Measurements from ENCODE around the gene URI1. TPM values are rescaled to one million over a fixed set of nuclear protein-coding genes. Genes with fewer than 3 reads are reported as not detected.

URI1 gene
- total and polyA plus RNA-seq, 5 experiments from 2014 or later = 17.3 to 98.4 (median 41.7) TPM

GRCh38 chr19:30053558-30053957 is 111.5 kb downstream of the URI1 start:
- ATAC-seq (no peak), DNase-seq (no peak)
- POLR2A ChIA-PET = no interaction called here
- H3K9me3 Mint-ChIP-seq = no peaks in the 10 kb centered on the region
- H3K36me3 Mint-ChIP-seq = no peaks in the 10 kb centered on the region
- peaks cover 3 to 8% (median 6%) of the 10 kb centered on the region in 4 donors for H3K4me1 Mint-ChIP-seq
- no peaks in the 10 kb centered on the region for H3K27me3 Mint-ChIP-seq
- peak overlapping the region in 2 of 10 donors; percentile 43 to 84 for H3K27ac Mint-ChIP-seq
- H3K4me3 Mint-ChIP-seq = no peak overlapping the region

DNA sequence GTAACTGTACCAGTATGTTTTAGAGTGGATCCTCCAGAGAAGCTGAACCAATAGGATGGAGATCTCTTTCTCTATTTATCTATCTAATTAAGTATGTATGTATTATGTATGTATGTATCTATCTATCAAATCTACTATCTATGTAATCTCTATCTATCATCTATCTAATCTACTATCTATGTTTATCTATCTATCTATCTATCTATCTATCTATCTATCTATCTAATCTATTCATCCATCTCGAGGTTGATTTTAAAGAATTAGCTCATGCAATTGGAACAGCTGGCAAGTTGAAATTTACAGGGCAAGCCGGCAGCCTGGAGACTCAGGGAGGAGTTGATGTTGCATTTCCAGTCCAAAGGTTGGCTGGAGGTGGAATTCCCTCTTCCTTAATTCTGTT is 112.2 kb downstream of the URI1 start:
- ATAC-seq (no peak), DNase-seq (no peak)
- Mint-ChIP-seq H3K9me3 (no peaks in the 10 kb centered on the region), H3K27me3 (no peaks in the 10 kb centered on the region), H3K4me1 (peaks cover 3 to 8% (median 6%) of the 10 kb centered on the region in 4 donors), H3K4me3 (no peak overlapping the region), H3K27ac (no peak overlapping the region), H3K36me3 (no peaks in the 10 kb centered on the region)
- POLR2A ChIA-PET = no interaction called here

DNA sequence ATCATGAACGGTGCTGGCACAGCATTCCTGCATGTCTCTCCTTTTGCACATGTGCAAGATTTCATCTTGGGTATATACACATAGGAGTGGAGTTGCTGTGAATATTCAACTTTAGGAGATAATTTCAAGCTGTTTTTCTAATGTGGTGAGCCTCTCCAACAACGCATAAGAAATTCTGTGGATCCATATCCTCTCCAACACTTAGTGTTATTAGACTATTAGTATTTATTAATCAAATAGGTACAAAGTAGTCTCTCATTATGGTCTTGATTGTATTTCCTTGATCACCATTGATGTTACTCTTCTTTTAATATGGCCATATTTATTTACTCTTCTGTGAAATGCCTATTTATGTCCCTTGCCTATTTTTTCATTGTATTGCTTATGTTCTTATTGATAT is 114.5 kb downstream of the URI1 start:
- Mint-ChIP-seq H3K9me3 (no peaks in the 10 kb centered on the region), H3K4me3 (no peak overlapping the region), H3K4me1 (peaks cover under 1 to 7% (median 3%) of the 10 kb centered on the region in 4 donors), H3K27me3 (no peaks in the 10 kb centered on the region), H3K36me3 (no peaks in the 10 kb centered on the region), H3K27ac (no peak overlapping the region)
- DNase-seq = no peak
- POLR2A ChIA-PET = no interaction called here
- no peak for ATAC-seq

DNA sequence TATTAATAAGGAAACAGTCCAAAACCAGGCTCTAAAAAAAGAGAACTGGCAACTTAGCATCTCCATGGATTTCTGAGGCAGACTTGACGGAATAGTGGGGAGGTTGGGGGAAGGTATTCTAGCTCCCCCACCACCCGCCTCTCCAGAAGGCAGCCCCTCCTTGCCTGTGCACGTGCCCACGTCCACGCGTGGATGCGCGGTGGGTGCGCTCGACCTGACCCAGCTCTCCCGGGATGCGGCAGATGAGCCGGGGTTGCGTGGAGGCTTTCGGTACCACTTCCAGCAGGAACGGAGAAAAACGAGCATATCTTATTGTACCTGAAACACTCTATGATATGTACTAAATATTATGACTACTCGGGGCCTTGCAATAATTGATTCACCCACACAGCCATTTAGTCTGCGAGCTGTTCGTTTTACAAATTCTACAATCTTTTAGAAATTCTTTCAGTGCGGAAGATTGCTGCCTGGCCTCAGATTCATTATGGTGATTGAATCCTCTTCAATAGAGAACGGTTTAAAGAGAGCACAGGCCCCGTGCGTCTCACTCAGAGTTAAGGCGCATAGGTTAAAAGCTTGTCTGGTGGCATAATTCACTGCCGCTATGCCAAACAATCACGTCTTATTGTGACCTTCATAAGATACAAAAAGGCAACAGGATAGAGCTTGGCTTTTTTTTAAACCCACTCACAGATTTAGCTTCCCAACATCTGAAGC is 117.9 kb downstream of the URI1 start:
- POLR2A ChIA-PET = no interaction called here
- Mint-ChIP-seq H3K4me1 (no peaks in the 10 kb centered on the region), H3K9me3 (no peaks in the 10 kb centered on the region), H3K27me3 (no peaks in the 10 kb centered on the region), H3K4me3 (no peak overlapping the region), H3K36me3 (no peaks in the 10 kb centered on the region), H3K27ac (no peak overlapping the region)
- ATAC-seq (no peak), DNase-seq (no peak)

DNA sequence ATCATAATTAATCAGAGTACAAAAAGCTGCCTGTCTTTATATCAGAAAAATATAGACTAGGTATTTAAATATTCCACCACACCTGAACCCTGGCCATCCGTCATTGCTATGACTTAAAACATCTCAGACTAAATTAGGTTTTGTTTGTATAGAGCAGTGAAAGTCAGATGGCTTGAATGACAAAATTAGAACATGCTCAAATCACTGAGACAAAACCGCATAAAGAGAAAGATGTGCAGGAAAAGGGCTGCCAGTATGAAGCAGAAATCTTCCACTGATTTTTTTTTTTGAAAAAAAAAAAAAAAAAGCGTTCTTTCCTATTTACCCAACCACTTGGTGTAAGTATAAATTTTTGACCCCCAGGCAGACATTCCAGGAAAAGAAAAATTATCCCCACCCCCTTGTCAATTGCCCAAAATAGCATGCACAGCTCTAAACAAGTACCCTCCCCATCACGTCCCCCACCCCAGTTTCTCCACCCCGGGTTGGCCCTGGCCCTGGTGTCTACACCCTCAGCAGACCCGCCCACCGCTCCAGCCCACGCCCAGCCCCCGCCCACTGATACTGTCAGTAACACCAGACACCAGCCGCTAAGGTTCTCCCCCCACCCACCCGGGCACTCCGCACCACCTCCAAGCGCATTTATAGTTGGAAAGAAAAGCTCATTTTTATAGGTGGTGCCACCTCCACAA is 118.6 kb downstream of the URI1 start:
- POLR2A ChIA-PET = no interaction called here
- ATAC-seq (no peak), DNase-seq (no peak)
- Mint-ChIP-seq H3K9me3 (no peaks in the 10 kb centered on the region), H3K4me3 (no peak overlapping the region), H3K36me3 (no peaks in the 10 kb centered on the region), H3K27me3 (peaks cover 0 to 5% (median 0%) of the 10 kb centered on the region in 5 donors), H3K4me1 (no peaks in the 10 kb centered on the region), H3K27ac (no peak overlapping the region)

GRCh38 chr19:30061223-30062064 is 119.4 kb downstream of the URI1 start:
- H3K27ac Mint-ChIP-seq = peak overlapping the region in 1 of 10 donors; percentile 35
- H3K27me3 Mint-ChIP-seq = peaks cover 0 to 5% (median 0%) of the 10 kb centered on the region in 5 donors
- DNase-seq (no peak), ATAC-seq (no peak)
- H3K4me1 Mint-ChIP-seq = peaks cover 0 to 2% (median 0%) of the 10 kb centered on the region in 4 donors
- no peaks in the 10 kb centered on the region for H3K9me3 Mint-ChIP-seq
- POLR2A ChIA-PET = no interaction called here
- no peak overlapping the region for H3K4me3 Mint-ChIP-seq
- no peaks in the 10 kb centered on the region for H3K36me3 Mint-ChIP-seq

DNA sequence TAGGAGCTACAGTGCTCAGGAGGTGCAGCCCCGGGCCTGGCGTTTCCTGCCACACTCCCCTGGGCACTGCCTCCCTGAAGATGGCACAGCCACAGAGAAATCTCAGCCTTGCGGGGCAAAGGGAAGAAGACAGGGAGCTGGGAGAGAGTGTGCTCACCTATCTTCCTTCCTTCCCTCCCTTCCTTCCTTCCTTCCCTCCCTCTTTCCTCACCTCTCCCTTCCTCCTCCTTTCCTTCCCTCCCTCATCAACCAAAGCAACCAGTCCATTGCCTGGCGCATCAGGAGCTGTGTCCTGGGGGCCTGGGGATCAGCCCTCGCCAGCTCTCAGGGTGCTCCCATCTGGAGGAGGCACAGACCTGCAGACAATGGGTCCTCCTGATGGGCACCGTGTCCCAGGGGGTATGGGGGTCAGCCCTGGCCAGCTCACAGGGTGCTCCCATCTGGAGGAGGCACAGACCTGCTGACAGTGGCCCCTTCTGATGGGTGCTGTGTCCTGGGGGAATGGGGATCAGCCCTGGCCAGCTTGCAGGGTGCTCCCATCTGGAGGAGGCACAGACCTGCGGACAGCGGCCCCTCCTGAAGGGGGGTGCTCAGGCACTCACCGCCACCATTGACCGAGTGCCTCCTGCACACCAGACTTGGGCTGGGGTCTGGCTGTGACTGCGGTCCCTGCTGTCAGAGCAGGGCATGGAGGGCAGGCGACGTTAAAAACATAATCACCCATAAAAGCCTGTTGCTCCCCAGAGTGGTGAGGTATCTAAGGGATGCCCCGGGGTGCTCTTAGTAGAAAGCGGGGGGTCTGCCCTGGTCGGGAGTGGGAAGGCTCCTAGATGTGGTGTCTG is 120.2 kb downstream of the URI1 start:
- ATAC-seq (no peak), DNase-seq (peak in 1 of 10 donors; percentile 45)
- H3K9me3 Mint-ChIP-seq = no peaks in the 10 kb centered on the region
- POLR2A ChIA-PET = no interaction called here
- H3K36me3 Mint-ChIP-seq = no peaks in the 10 kb centered on the region
- peaks cover 0 to 2% (median 0%) of the 10 kb centered on the region in 4 donors for H3K4me1 Mint-ChIP-seq
- H3K27ac Mint-ChIP-seq = no peak overlapping the region
- H3K27me3 Mint-ChIP-seq = peaks cover 0 to 5% (median 0%) of the 10 kb centered on the region in 5 donors
- H3K4me3 Mint-ChIP-seq = peak overlapping the region in 1 of 10 donors; percentile 45

- POLR2A ChIA-PET = no interaction called here
- Mint-ChIP-seq H3K4me1 (peaks cover 0 to 4% (median 0%) of the 10 kb centered on the region in 4 donors), H3K27ac (no peak overlapping the region), H3K36me3 (no peaks in the 10 kb centered on the region), H3K9me3 (peaks cover 0 to 4% (median 0%) of the 10 kb centered on the region in 9 donors), H3K4me3 (no peak overlapping the region), H3K27me3 (peaks cover 0 to 9% (median 0%) of the 10 kb centered on the region in 5 donors)
- ATAC-seq = no peak
- peak in 1 of 10 donors; percentile 9 for DNase-seq
Observed at GRCh38 chr19:30062907-30063649, 121.0 kb downstream of the URI1 start.

DNA sequence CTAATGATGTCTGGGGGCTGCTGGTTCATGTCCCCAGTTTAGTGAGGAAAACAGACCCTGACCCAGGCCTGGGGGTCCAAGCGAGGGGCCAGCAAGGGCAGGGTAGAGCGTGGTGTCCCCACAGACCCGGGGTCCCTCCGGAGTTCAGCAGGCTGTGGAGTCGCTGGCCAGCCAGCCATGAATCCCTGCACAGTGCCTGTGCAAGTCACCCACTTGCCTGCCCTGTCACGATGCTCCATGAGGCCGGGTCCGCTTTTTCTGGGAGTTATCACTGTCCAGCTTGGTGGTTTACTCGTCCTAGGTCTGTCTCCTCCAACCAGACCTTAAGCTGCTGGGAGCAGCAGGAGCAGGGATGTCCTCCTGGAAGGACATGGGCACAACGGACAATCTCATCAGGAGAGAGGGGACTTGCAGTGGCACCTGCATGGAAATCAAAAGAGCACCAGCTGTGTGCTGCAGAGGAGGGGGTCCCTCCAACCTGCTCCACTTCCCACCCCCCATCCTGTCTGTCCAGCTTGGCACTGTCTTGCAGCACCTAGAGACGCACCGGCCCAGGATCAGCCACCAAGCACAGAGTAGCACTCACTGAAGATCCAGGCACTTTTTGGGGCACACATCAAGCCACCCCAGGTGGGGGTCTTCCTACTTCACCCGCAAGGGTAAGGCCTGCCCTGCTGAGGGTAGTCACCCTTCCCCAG is 121.8 kb downstream of the URI1 start:
- Mint-ChIP-seq H3K4me3 (no peak overlapping the region), H3K27ac (peak overlapping the region in 1 of 10 donors; percentile 65), H3K27me3 (peaks cover 0 to 16% (median 4%) of the 10 kb centered on the region in 5 donors), H3K36me3 (no peaks in the 10 kb centered on the region), H3K4me1 (peaks cover 0 to 5% (median 0%) of the 10 kb centered on the region in 4 donors), H3K9me3 (peaks cover 0 to 12% (median 0%) of the 10 kb centered on the region in 9 donors)
- ATAC-seq (no peak), DNase-seq (peak in 1 of 10 donors; percentile 34)
- POLR2A ChIA-PET = no interaction called here

- POLR2A ChIA-PET = no interaction called here
- Mint-ChIP-seq H3K4me3 (no peak overlapping the region), H3K9me3 (peaks cover 0 to 14% (median 0%) of the 10 kb centered on the region in 9 donors), H3K36me3 (no peaks in the 10 kb centered on the region), H3K4me1 (peaks cover 0 to 5% (median 0%) of the 10 kb centered on the region in 4 donors), H3K27ac (no peak overlapping the region), H3K27me3 (peaks cover 0 to 18% (median 4%) of the 10 kb centered on the region in 5 donors)
- peak in 2 of 10 donors; percentile 14 to 15 for DNase-seq
- ATAC-seq = no peak
Observed at GRCh38 chr19:30064348-30064699, 122.3 kb downstream of the URI1 start.

DNA sequence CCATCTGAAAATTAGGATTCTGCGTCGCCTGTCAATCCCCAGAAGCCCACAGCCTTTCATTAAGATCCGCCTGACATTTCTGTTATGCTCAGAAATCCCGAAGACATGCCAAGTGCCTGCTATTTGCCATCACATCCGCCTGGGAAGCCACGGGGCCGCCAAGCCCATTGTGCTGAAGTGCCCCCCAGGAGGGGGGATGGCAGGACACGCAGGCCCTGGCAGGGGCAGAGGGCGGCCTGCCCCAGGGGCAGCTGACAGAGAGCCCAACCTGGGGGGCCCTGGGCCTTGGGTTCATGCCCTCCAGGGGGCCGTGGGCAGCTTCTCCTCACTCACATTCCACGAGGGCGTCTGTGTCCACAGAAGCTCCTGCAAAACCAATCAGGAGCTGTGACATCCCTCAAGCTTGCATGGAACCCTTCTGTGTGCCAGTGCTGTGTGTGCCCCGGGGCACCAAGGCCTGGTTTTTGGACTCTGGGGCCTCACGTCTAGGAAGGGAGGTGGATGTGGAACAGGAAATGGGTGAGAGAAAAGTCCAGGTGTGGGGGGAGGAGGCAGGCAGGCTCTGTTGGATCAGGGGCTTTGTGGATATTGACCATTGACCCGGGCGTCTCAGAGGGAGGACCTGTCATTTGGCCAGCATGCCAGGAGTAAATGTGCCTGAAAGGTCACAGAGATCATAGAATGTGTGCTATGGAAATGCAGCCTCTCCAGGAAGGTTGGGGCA is 122.9 kb downstream of the URI1 start:
- peak overlapping the region in 1 of 10 donors; percentile 69 for H3K27ac Mint-ChIP-seq

More for the DNA sequence above, 122.9 kb downstream of the URI1 start:
- H3K27me3 Mint-ChIP-seq = peaks cover 0 to 18% (median 4%) of the 10 kb centered on the region in 5 donors
- H3K4me1 Mint-ChIP-seq = peaks cover 0 to 5% (median 0%) of the 10 kb centered on the region in 4 donors
- peaks cover 0 to 14% (median 0%) of the 10 kb centered on the region in 9 donors for H3K9me3 Mint-ChIP-seq
- no peaks in the 10 kb centered on the region for H3K36me3 Mint-ChIP-seq
- peak in 2 of 10 donors; percentile 7 to 23 for DNase-seq
- H3K4me3 Mint-ChIP-seq = no peak overlapping the region
- POLR2A ChIA-PET = no interaction called here
- ATAC-seq = no peak

Measured in naive thymus-derived CD8-positive, alpha-beta T cell (primary cell).